ENCODE results near the gene PIH1D2.

- TF ChIP-seq CTCF (conservative IDR thresholded peaks at IDR 0.05 in 1 of 2, IDR thresholded peaks at IDR 0.05 in 1 of 2; ENCODE audit: extremely low read depth in 1 of 2, insufficient read depth in 1 of 2, low read depth in 1 of 2, low read length in 2 of 2), result no peak
- TF ChIP-seq EZH2 (IDR thresholded peaks at IDR 0.05; ENCODE audit: borderline replicate concordance, low read length), result no peak
Observed at GRCh38 chr11:112062923-112063322, 10.9 kb downstream of the PIH1D2 start.
